ENCODE measurements around the gene C22orf39.

C22orf39 gene

GRCh38 chr22:19402642-19403191 is 44.8 kb downstream of the C22orf39 start:
- DNase-seq, result no peak

- DNase-seq, result no peak
Measured at GRCh38 chr22:19401483-19401882, 46.0 kb downstream of the C22orf39 start.

- DNase-seq, result no peak
Measured at GRCh38 chr22:19400881-19401280, 46.6 kb downstream of the C22orf39 start.

- DNase-seq, result no peak
Measured at GRCh38 chr22:19398652-19399051, 48.9 kb downstream of the C22orf39 start.

GRCh38 chr22:19398206-19398605 is 49.3 kb downstream of the C22orf39 start:
- no peak for DNase-seq

GRCh38 chr22:19397734-19398104 is 49.8 kb downstream of the C22orf39 start:
- peak in 1 of 58 donors; percentile 15 for DNase-seq

GRCh38 chr22:19396934-19397733 is 50.4 kb downstream of the C22orf39 start:
- no peak for DNase-seq

GRCh38 chr22:19396561-19396933 is 51.0 kb downstream of the C22orf39 start:
- no peak for DNase-seq

- DNase-seq, result no peak
Measured at GRCh38 chr22:19395276-19395675, 52.2 kb downstream of the C22orf39 start.

GRCh38 chr22:19394274-19395050 is 53.0 kb downstream of the C22orf39 start:
- DNase-seq, result peak in 2 of 58 donors; percentile 17 to 19

GRCh38 chr22:19393704-19394103 is 53.8 kb downstream of the C22orf39 start:
- no peak for DNase-seq
